PFSK-1 (cell line): ENCODE data around the gene GLI2.

Experiments used
- FOXP2 ChIP-seq: optimal IDR thresholded peaks from 2 replicates; pipeline ENCODE3; 2011; ENCODE audit warnings: borderline replicate concordance, control low read depth, inconsistent platforms; ENCODE audit not compliant: insufficient read depth; ENCODE audit errors: extremely low read length, extremely low read depth
- POLR2AphosphoS5 ChIP-seq: IDR thresholded peaks from 2 replicates; pipeline ENCODE4 v1.6.1; 2012; ENCODE audit warnings: low read depth, mild to moderate bottlenecking, control low read depth, low read length, moderate library complexity
- SIN3A ChIP-seq: IDR thresholded peaks from 2 replicates; pipeline ENCODE4 v1.6.1; 2012; ENCODE audit warnings: mild to moderate bottlenecking, low read length, moderate library complexity, borderline replicate concordance; ENCODE audit not compliant: insufficient read depth
- TAF1 ChIP-seq: IDR thresholded peaks from 2 replicates; pipeline ENCODE4 v1.6.1; 2012; ENCODE audit warnings: low read length, control low read depth, borderline replicate concordance; ENCODE audit not compliant: insufficient read depth
- TF ChIP-seq, protein P1 (sequence below), 2 experiments: IDR thresholded peaks; 2 replicates each; pipeline versions ENCODE4 v1.6.1 to v1.8.0; 2011 to 2012; ENCODE audit warnings: low read depth in 2 of 2, low read length in 2 of 2, control low read depth in 1 of 2, inconsistent platforms in 1 of 2, mild to moderate bottlenecking in 1 of 2, moderate library complexity in 1 of 2; ENCODE audit not compliant: insufficient read depth in 1 of 2

The GLI2 gene

DNA sequence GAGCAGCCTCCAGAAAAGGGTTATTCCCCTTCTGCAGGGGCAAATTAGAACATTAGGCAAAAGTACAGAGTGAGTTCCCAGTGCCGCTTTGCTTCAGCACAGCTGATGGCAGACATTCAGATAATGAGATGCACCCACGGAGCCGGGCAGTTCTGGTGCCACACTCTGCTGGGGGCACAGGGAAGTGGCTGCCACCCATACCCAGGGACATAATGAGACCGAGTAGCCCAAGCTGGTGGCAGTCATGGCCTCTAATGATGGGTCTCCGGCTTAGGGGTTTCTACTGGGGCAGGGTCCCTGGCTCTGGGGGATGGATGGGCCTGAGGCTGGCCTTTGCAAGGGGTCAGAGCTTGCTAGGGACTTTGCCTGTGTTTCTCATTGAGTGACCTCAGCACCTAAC lies 26.2 kb downstream of the GLI2 start:
- no peak for TF ChIP-seq TAF1
- TF ChIP-seq SIN3A: no peak
- TF ChIP-seq, protein P1, sequence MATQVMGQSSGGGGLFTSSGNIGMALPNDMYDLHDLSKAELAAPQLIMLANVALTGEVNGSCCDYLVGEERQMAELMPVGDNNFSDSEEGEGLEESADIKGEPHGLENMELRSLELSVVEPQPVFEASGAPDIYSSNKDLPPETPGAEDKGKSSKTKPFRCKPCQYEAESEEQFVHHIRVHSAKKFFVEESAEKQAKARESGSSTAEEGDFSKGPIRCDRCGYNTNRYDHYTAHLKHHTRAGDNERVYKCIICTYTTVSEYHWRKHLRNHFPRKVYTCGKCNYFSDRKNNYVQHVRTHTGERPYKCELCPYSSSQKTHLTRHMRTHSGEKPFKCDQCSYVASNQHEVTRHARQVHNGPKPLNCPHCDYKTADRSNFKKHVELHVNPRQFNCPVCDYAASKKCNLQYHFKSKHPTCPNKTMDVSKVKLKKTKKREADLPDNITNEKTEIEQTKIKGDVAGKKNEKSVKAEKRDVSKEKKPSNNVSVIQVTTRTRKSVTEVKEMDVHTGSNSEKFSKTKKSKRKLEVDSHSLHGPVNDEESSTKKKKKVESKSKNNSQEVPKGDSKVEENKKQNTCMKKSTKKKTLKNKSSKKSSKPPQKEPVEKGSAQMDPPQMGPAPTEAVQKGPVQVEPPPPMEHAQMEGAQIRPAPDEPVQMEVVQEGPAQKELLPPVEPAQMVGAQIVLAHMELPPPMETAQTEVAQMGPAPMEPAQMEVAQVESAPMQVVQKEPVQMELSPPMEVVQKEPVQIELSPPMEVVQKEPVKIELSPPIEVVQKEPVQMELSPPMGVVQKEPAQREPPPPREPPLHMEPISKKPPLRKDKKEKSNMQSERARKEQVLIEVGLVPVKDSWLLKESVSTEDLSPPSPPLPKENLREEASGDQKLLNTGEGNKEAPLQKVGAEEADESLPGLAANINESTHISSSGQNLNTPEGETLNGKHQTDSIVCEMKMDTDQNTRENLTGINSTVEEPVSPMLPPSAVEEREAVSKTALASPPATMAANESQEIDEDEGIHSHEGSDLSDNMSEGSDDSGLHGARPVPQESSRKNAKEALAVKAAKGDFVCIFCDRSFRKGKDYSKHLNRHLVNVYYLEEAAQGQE (IDR thresholded peaks at IDR 0.05; ENCODE audit: insufficient read depth in 1 of 2, low read depth in 2 of 2, low read length in 2 of 2): no peak
- TF ChIP-seq FOXP2: no peak

DNA sequence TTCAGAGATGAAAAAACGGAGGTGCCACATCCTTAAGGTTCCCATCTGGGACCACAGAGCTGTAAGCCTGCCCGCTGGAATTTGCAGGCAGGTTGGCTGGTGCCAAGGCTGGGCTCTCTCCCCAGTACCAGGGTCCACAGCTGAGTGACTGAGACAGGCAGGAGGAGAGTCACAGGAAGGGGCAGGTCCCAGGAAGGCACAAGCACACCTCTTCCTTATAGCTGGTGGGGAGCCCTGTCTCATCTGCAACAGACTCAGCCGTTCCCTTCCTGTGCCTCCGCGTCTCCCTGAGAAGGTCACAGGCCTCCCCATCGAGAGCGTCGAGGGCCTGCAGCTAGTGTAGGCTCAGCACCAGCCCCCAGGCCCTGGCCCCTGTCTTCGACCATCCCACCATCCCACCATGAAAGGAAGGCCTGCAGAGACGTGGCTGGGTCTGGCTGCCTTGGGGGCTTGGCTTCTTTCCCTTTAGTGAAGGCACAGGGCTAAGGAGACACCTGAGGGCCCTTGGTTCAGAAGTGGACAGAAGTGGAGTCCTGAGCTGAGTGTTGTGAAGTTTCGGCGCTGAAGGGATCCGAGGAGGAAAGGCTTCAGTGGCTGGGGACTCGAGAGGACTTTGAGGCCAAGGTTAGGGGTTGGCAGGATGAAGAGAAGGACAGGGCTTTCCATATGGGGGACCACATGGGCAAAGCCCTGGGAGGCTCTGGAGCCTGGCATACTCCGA lies 26.8 kb downstream of the GLI2 start:
- TF ChIP-seq POLR2AphosphoS5 (no peak), TAF1 (no peak), FOXP2 (no peak), SIN3A (no peak)
- TF ChIP-seq, protein P1 (IDR thresholded peaks at IDR 0.05; ENCODE audit: insufficient read depth in 1 of 2, low read depth in 2 of 2, low read length in 2 of 2): no peak

DNA sequence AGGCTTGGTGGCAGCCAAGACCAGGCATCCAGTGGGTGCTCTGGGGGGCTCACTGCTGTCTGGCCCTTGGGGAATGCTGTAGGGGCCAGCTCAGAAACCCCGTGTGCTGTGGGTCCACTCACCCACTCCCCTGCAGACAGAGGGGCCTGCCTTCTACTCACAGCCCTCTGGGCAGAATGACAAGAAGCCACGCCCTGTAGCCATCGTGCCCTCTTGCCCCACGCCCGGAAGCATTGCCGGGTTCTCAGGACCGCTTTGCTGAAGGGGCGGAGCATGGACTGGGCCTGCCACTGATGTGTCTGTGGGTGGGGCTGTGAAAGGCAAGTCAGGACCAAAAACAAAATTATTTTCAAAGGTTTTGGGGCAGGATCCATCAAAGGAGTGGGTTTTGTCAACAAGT lies 27.8 kb downstream of the GLI2 start:
- TF ChIP-seq TAF1 (no peak), SIN3A (no peak), POLR2AphosphoS5 (no peak), FOXP2 (no peak)
- TF ChIP-seq, protein P1 (IDR thresholded peaks at IDR 0.05; ENCODE audit: insufficient read depth in 1 of 2, low read depth in 2 of 2, low read length in 2 of 2): no peak

DNA sequence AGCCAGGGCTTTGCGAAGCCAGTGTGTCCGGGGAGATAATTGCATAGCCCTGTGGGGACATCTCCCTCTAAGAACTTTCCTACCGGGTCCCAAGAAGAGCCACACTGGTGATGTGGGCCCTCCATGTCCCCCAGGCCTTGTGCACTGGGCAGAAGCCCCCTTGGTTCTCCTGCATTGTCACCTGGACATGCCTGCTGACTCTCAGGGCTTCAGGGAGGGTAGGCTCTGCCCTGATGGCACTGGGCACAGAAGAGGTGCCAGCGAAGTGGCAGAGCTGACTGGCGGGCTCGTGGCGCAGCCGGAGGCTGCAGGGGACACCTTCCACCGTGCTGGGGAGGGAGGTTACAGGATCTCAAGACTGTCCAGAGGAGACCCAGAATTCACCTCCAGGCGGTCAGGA lies 28.3 kb downstream of the GLI2 start:
- TF ChIP-seq POLR2AphosphoS5 (no peak), SIN3A (no peak), TAF1 (no peak), FOXP2 (no peak)
- TF ChIP-seq, protein P1 (IDR thresholded peaks at IDR 0.05; ENCODE audit: insufficient read depth in 1 of 2, low read depth in 2 of 2, low read length in 2 of 2): no peak

DNA sequence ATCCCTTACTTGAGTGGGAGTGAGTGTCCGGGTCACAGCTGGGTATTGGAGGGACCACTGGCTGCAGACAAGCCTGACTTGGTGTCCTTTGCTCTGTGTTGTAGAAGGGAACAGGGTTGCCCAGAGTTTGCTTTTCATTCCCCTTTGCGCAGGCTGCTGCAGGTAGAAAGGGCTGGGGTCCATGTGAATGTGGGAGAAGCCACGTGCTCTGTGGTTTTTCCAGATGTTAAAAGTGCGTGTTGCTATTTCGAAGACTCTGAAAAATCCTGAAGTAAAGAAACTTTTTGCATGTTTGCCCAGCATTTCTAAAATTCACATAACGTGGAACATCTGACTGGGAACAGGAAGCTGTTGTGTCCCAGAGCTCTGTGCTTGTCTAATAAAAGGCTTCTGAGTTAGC lies 28.8 kb downstream of the GLI2 start:
- TF ChIP-seq, protein P1 (IDR thresholded peaks at IDR 0.05; ENCODE audit: insufficient read depth in 1 of 2, low read depth in 2 of 2, low read length in 2 of 2): no peak
- TF ChIP-seq FOXP2: no peak
- no peak for TF ChIP-seq TAF1
- TF ChIP-seq SIN3A: no peak
- no peak for TF ChIP-seq POLR2AphosphoS5
